Activated CD8-positive, alpha-beta memory T cell treated with anti-CD3 and anti-CD28 coated beads, Interleukin-2, amount 50 U/mL, for 4 hours (primary cell): Measurements from ENCODE around the gene ALG14.
"Not testable (repeated sequence)": the region's sequence is repeated elsewhere in the genome, so short reads cannot be mapped to it uniquely, and the experiment has no call there.

Source experiments
- DNase-seq: peaks from one replicate; pipeline ENCODE4 v3.0.0-alpha.2; 2020

Gene ALG14

GRCh38 chr1:95086949-95087533, 14.3 kb upstream of the ALG14 start:
- no peak for DNase-seq

DNA sequence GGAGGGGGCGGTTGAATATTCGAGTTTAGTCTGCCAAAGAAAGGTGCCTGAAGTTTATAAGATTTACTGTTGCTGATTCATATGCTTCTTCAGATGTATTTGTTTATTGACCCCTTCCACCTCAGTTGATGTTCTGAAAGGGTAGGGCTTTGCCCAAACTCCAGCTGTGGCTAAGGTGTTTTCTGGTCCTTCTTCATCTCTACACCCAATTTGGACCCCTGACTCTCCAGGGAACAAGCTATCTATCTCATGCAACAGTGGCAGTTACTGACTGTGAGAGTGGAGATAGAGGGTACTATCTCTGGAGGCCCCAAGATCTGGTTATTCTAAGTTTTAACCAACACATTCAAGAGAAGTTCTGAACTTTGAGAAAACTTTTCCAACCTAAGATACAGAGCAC, 12.6 kb upstream of the ALG14 start:
- no peak for DNase-seq

DNA sequence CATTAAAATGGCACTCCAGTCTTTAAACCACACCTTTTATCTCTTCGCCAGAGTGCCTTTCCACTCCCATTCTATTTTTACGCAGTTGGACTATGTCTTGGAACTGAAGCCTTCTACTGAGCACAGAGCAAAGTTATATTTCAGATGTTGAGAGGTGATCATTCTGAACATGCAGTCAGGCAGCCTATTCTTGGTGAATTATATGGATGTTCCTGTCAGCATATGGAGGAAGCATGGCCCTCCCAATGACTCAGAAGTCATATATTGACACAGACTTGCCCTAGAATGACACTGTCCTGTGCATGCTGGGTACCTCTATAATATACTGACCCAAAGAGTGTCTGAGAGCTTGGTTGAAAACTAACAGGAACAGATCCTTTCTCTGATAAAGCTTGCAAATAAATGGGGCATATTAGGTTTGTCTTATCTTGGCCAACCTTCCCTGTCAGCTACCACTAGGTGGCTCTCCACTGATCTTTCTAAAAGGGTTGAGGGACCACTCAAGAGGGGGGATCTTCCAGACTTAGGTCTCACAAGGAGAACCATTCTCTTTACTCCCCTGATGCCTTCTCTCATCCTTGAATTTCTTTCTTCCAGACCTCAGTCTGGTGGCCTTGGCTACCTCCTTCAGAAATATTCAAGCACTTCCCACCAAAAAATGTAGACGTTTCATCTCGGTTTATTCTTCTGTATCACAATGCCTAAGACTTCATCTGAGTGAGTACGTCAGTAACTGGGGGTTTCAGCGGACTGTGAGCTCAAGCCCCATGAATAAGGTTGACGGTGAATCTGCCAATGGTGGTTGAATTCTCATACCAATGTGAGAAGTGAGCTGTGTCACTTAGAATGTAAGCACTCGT, 11.8 kb upstream of the ALG14 start:
- no peak for DNase-seq

GRCh38 chr1:95080879-95081278, 8.1 kb upstream of the ALG14 start:
- DNase-seq = no peak

DNA sequence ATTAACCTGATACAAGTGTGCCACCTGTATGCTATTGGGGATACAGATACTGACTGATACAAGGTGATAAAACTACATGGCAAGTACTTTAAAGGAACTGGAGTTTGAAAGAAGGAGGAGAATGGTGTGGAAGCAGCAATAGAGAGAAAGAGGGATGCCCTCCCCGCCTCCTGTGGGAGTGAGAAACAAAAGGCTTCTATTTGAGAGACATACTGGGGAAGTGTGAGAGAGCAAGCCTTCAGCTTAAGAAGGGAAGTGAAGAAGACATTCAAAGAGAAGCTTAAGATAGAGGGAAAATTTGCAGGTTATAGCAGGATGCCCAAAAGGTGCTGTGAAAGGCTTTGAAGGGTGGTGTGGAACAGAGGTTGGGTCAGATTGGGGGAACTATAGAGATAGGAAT, 7.7 kb upstream of the ALG14 start:
- DNase-seq = no peak

DNA sequence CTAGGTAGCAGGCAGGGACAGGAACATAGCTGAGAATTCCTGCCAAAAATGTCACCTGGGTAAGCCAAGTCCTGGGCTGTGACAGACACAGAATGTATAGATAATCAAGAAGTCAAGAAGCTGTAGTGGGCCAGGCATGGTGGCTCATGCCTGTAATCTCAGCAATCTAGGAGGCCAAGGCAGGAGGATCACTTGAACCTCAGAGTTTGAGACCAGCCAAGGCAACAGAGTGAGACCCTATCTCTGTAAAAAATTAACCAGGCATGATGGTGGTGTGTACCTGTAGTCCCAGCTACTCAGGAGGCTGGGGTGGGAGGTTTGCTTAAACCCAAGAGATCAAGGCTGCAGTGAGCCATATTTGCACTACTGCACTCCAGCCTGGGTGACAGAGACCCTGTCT, 3.3 kb upstream of the ALG14 start:
- DNase-seq = no peak

DNA sequence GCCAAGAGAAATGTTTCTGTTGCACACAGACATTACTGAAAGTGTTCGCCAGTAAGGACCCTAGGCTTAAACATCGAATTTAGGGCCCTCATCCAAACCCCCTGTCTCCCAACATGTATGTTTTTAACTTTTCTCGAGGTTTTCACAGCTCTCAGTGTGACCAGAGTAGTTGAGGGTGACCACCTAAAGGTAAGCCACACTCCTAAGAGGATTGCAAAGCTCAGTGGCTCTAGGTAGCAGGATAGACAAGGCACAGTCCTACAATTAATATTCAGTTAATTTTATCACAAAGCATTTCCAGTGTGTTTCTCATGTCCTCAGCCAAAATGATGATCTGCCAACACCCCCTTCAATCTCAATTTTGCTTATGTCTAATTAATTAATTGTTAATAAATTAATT, 695 bp upstream of the ALG14 start:
- no peak for DNase-seq

DNA sequence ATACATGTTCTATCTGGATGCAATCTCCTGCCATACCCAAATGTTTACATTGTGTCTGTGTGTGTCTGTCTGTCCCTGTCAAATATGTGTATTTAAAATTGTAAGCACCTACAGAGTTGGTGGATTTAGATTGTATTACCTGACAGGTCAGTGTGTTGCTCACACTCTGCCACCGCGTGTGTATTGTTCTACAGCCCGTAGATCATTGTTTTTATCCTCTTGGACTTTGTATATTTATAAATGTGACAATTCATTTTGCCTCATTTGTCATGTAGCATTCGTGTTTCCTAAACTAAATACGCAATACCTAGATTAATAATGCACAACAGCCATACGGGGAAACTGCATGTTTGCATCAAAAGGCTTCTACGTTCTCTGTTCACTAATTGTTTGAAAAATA, 634 bp downstream of the ALG14 start:
- DNase-seq = no peak

DNA sequence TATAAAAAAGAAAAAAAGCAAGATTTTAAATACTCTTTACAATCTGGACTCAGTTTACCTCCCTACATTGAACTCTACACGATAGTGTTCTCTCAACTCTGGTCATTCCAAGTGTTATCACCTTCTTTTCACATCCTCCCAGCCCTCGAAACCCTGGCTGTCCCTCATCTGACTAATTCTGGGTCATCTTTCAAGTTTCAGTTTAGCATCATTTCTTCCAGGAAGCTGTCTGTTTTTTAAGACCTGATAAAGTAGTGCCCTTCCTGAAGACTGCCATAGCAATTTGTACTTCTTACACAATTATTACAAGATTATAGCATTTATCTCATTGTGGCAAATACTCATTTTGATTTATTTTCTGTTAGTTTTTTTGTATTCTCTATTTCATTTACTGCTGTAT, 1.2 kb downstream of the ALG14 start:
- no peak for DNase-seq

- DNase-seq = no peak
These were observed 3.0 kb downstream of the ALG14 start for GRCh38 chr1:95069710-95070093.

- no peak for DNase-seq
These were observed 3.6 kb downstream of the ALG14 start for GRCh38 chr1:95068956-95069709.

DNA sequence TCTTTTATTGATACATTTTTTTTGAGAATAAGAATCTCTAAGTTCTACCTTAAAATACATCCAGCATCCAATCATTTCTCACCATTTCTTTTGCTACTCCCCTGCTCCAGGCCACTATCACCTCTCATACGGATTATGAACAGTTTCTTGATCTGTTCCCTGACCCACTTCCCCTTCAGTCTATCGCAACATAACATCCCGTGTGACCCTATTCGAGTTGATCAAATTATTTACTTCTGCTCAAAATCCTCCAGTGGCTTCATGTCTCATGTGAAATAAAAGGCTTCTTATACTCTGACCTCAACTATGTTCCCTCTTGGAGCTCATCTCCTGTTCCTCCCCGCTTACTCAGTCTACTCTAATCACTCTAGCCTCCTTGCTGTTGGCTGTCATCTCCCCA, 5.2 kb downstream of the ALG14 start:
- DNase-seq = no peak

GRCh38 chr1:95067062-95067461, 5.7 kb downstream of the ALG14 start:
- no peak for DNase-seq

DNA sequence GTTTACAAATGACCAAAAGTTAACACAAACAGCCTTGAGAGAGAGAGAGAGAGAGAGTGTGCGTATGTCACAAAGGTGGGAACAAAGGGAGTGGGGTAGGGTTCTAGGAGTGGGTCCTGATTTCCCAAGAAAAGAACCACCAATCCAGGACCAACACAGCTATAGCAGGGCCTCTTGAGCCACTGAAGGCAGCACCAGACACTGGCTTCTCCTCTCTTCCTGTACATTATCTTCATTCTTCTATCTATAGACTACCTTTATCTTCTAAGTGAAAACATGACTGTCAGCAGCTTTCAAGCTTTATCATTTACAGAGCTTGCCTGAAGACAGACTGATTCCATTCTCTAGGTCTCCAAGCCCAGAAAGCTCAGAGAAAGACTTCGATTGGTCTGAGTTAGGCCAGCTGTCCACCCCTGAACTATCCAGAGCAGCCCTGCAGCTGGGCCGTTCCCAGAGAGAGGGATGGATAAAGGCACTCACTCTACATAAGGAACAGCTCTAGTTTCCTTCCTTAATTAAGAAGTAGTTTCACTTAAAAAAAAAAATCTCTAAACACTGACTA, 11.2 kb downstream of the ALG14 start:
- DNase-seq = no peak

DNA sequence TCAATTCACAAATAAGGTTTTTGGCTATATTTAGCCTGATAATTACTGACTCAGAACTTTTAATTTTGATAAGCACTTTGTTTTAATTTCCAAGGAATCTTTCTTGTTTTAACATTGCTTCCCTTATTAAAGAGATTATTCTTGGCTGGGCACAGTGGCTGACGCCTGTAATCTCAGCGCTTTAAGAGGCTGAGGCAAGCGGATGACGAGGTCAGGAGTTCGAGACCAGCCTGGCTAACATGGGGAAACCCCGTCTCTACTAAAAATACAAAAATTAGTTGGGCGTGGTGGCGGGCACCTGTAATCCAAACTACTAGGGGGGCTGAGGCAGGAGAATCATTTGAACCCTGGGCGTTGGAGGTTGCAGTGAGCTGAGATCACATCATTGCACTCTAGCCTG, 13.8 kb downstream of the ALG14 start:
- DNase-seq = no peak

GRCh38 chr1:95057351-95057750, 15.4 kb downstream of the ALG14 start:
- no peak for DNase-seq

DNA sequence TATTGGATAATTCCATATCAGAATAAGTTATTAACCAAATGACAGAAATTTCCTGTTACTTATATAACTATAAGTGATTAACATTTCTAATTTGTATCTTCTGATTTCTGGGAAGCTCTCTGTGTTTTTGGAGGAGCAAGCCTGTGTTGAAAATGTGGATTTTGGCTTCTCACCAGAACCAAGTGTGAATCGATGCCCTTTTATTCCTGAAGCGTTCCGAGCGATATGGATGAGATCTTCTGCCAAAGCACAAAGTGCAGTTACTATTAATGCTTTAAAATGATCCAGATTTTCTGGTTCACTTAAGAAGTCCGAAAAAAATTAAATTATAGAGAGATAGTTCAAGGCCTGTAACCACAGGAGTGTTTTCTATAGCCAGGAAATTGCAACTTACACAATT, 22.8 kb downstream of the ALG14 start:
- no peak for DNase-seq

DNA sequence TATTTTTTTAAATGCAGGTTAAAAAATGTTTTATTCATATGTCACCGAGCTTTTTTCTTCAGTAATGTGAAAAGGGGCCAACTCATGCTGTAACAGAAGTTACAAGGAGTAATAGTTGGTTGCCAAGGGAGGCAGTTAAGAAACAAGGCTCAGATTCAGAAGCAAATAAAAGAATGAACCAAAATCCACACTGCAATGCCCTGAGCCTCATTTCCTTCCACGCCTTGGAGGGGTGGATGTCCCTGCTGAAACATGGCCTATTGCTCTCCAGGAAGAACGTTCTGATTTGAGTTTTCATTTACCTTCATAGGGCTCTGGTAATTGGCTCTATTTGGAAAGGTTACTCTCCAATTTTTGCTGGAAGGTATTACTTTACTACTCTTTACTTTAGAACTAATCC, 24.4 kb downstream of the ALG14 start:
- DNase-seq = no peak

DNA sequence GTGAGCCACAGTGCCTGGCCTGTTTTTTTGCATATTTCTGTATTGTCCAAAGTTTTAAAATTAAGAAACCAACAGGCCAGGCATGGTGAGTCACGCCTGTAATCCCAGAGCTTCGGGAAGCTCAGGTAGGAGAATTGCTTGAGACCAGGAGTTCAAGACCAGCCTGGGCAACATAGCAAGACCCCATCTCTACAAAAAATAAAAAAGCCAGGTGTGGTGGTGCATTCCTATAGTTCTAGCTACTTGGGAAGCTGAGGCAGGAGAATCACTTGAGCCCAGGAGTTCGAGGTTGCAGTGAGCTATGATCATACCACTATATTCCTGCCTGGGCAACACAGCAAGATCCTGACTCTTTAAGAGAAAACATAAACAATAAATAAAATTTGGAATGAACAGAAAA, 25.1 kb downstream of the ALG14 start:
- not testable (repeated sequence) for DNase-seq

- no peak for DNase-seq
These were observed 26.4 kb downstream of the ALG14 start for GRCh38 chr1:95046359-95046758.

DNA sequence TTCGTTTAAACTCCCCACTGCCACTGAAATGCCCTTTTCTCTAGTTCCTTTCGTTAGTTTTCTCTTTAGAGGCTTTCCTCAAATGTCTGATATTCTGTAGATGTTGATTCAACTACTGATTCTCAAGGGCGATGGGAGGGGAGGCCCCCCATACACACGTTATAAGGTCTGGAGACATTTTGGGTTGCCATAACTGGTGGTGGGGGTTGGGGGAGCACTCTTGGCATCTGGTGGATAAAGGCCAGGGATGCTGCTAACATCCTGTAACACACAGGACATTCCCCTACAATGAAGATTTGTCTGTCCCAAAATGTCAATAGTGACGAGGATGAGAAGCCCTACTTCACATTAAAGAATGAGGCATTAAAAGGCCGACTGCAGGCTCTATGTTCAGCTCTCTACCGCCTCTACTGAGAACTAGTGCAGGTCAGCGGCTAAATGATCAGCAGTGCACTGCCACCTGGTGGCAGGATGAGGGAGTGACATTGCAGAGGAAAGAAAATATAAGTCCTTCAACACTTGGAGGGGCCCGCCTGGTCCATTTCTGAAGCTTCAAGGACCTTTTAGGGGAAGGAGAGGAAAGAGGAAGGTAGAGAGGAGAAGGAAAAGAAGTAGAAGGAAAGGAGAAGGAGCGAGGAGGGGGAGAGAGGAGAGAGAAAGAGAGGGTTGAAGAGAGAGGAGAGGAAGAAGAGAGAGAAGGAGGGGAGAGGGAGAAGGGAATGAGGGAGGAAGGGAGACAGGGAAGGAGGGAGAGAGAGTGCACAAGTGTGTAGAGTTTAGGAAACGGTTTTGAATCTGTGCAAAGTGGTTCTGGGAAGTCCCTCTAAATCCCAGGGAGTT, 29.4 kb downstream of the ALG14 start:
- peak; percentile 75 for DNase-seq

- no peak for DNase-seq
These were observed 30.5 kb downstream of the ALG14 start for GRCh38 chr1:95042286-95042685.
